H1 (cell line): ENCODE results near the gene MYOG. TPM values are rescaled to one million over a fixed set of nuclear protein-coding genes. Genes with fewer than 3 reads are reported as not detected.

ENCODE experiments used
- SAP30 ChIP-seq: fragments of 300-600 bp; sonication (generic); IDR thresholded peaks from 2 replicates; pipeline ENCODE4 v1.7.1; 2012; ENCODE audit warnings: low read length, moderate library complexity, mild to moderate bottlenecking, inconsistent platforms; ENCODE audit not compliant: insufficient read depth, insufficient replicate concordance
- SIN3A ChIP-seq, 2 experiments: IDR thresholded peaks in 1 of 2; conservative IDR thresholded peaks in 1 of 2; 2 replicates each; pipeline ENCODE4 v1.6.1; 2011 to 2012; ENCODE audit warnings: low read length in 2 of 2, improper control_type of control experiment in 1 of 2, low read depth in 1 of 2, mild to moderate bottlenecking in 1 of 2
- polyA plus RNA-seq, 7 experiments: library from polyadenylated mRNA; depleted of rRNA in 3 of 7; stranded (reverse) in 5 of 7; unstranded in 2 of 7; fragments of >200 nt in 5 of 7; fragments of 200-250 nt in 2 of 7; gene quantifications; 1 replicate in 5 of 7; 2 replicates in 1 of 7; 4 replicates in 1 of 7; pipeline versions ENCODE4 v1.2.1 to v1.2.3, GENCODE V29; 2011 to 2013; ENCODE audit warnings: missing spikeins in 2 of 7, mixed read lengths in 2 of 7
- total RNA-seq: library from RNA; stranded (reverse); fragmentation: NEBNext Ultra II Directional; extraction: Animal tissue kit (Norgen Biotek cat#: 25700); gene quantifications from 2 replicates; pipeline ENCODE4 v1.2.1, GENCODE V29; 2021

MYOG gene
- total and polyA plus RNA-seq, 2 of the 8 experiments (the other 6 are each of a cell fraction or from before 2014, with no cell fraction given) = not detected

- TF ChIP-seq SAP30 = no peak
- no peak for TF ChIP-seq SIN3A (conservative IDR thresholded peaks at IDR 0.05 in 1 of 2, IDR thresholded peaks at IDR 0.05 in 1 of 2; ENCODE audit: low read depth in 1 of 2, low read length in 2 of 2)
Observed at GRCh38 chr1:203082571-203083462, 3.0 kb downstream of the MYOG start (continued).
